BLaER1 (cell line): Measurements from ENCODE around the gene TOR1A.

ENCODE experiments used
- H3K27ac ChIP-seq: shearing (Covaris generic); formaldehyde crosslinking; 2 replicates; pipeline ENCODE4 v1.8.1; 2022
- H3K27me3 ChIP-seq: shearing (Covaris generic); formaldehyde crosslinking; 2 replicates; pipeline ENCODE4 v1.8.1; 2022
- H3K36me3 ChIP-seq: shearing (Covaris generic); formaldehyde crosslinking; 2 replicates; pipeline ENCODE4 v1.8.1; 2022
- H3K4me1 ChIP-seq: shearing (Covaris generic); formaldehyde crosslinking; 2 replicates; pipeline ENCODE4 v1.8.1; 2022
- H3K4me2 ChIP-seq: shearing (Covaris generic); formaldehyde crosslinking; 2 replicates; pipeline ENCODE4 v1.8.1; 2022
- H3K4me3 ChIP-seq: shearing (Covaris generic); formaldehyde crosslinking; 2 replicates; pipeline ENCODE4 v1.8.1; 2022
- H3K9ac ChIP-seq: shearing (Covaris generic); formaldehyde crosslinking; 2 replicates; pipeline ENCODE4 v1.8.1; 2022
- H3K9me3 ChIP-seq: shearing (Covaris generic); formaldehyde crosslinking; 2 replicates; pipeline ENCODE4 v1.8.1; 2022
- H4K20me1 ChIP-seq: shearing (Covaris generic); formaldehyde crosslinking; 2 replicates; pipeline ENCODE4 v1.8.1; 2022
- Cebpa-rat ChIP-seq: shearing (Covaris generic); IDR thresholded peaks from 2 replicates; pipeline ENCODE4 v1.8.1; 2022

The TOR1A gene, protein sequence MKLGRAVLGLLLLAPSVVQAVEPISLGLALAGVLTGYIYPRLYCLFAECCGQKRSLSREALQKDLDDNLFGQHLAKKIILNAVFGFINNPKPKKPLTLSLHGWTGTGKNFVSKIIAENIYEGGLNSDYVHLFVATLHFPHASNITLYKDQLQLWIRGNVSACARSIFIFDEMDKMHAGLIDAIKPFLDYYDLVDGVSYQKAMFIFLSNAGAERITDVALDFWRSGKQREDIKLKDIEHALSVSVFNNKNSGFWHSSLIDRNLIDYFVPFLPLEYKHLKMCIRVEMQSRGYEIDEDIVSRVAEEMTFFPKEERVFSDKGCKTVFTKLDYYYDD

DNA sequence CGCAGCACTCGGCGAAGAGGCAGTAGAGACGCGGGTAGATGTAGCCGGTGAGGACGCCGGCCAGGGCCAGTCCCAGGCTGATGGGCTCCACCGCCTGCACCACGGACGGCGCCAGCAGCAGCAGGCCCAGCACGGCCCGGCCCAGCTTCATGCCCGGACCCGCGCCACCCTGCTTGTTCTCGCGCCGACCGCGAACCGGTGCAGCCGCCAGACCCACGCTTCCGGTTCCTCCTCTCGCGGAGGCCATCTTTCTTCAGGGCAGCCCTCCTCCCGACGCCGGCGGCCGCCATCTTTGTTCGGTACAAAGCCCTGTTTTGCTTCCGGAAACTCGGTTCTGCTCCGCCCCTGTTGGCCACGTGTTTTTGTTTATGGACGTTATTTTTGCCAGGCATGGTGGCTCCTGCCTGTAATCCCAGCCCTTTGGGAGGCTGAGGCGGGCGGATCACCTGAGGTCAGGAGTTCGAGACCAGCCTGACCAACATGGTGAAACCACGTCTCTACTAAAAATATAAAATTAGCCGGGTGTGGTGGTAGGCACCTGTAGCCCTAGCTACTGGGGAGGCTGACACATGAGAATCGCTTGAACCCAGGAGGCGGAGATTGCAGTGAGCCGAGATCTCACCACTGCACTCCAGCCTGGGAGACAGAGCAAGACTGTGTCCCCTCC, at the start of gene TOR1A:
TSS of gene TOR1A (minus strand) at position 202 of the 667 bp plus-strand sequence. CDS start at position 151, 51 bp downstream.
- Histone ChIP-seq H3K27me3 (no peaks in the 10 kb centered on the region), H3K9me3 (no peaks in the 10 kb centered on the region), H4K20me1 (peaks cover 17% of the 10 kb centered on the region), H3K4me1 (peaks cover 31% of the 10 kb centered on the region), H3K4me3 (peak within 1 kb of the TSS; percentile 80), H3K36me3 (peaks cover 67% of the 10 kb centered on the region), H3K4me2 (peak within 1 kb of the TSS; percentile 94), H3K9ac (peak within 1 kb of the TSS; percentile 88), H3K27ac (peak within 1 kb of the TSS; percentile 86)
- no peak for TF ChIP-seq Cebpa-rat

DNA sequence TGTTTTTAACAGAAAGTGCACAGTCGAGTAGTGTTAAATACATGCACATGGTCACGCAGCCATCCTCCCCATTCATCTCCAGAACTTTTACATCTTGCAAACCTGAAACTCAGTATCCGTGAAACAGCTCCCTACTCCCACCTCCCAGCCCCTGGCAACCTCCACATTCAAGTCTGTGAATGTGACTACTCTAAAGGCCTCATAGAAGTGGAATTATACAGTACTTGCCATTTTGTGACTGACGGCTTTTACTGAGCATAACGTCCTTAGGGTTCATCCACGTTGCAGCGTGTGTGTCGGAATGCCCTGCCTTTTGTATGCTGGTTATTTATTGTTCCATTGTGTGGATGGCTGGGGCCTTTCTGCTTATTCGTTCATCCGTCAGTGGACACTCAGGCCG, 47.1 kb upstream of the TOR1A start:
- Histone ChIP-seq H3K27ac (no peak overlapping the region), H3K9ac (no peak overlapping the region), H3K4me3 (no peak overlapping the region), H3K9me3 (no peaks in the 10 kb centered on the region), H3K27me3 (no peaks in the 10 kb centered on the region), H3K36me3 (peaks cover 38% of the 10 kb centered on the region), H3K4me1 (peaks cover 34% of the 10 kb centered on the region), H4K20me1 (no peaks in the 10 kb centered on the region), H3K4me2 (no peak overlapping the region)
- no peak for TF ChIP-seq Cebpa-rat

DNA sequence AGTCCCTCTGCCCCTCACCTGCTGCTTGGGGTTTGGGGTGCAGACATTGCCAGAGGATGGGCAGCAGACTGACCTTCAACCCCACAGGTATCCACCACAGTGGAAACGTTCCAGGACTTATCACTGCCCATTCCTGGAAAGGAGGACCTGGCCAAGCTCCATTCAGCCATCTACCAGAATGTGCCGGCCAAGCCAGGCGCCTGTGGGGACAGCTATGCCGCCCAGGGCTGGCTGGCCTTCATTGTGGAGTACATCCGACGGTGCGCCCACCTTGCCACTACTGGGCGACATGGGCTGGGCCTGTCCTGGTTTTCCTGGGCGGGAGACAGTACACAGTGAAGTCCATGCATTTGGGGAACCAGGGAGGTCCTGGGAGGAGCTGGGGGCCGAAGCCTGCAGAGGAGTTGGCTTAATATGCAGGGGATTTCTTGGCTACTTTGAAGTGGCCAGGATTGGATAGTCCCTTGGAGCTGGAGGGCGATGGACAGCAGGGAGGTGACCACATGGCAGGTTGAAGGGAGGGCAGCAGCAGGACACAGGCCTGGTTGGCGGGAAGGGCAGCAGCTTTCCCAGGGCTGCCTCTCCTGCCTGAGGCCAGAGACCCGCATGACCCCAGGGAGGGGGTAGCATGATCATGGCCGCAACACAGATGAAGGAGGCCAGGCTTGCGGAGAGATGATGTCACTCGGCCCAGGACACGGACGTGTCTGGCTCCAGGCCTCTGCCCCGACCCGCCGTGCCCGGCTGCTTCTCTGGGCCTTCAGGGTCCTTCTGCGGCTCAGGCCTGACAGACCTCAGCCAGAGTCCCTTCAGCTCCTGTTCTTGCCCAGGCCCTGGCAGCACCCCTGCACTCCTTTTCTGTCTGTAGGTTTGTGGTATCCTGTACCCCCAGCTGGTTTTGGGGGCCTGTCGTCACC, 45.9 kb upstream of the TOR1A start:
- no peak overlapping the region for H3K9ac ChIP-seq
- H3K9me3 ChIP-seq, result no peaks in the 10 kb centered on the region
- no peaks in the 10 kb centered on the region for H4K20me1 ChIP-seq
- peaks cover 46% of the 10 kb centered on the region for H3K4me1 ChIP-seq
- no peaks in the 10 kb centered on the region for H3K27me3 ChIP-seq
- H3K4me3 ChIP-seq, result no peak overlapping the region
- peaks cover 32% of the 10 kb centered on the region for H3K36me3 ChIP-seq
- no peak for TF ChIP-seq Cebpa-rat
- H3K27ac ChIP-seq, result no peak overlapping the region
- H3K4me2 ChIP-seq, result peak overlapping the region; percentile 24; the same call in 1 of the 2 replicates

DNA sequence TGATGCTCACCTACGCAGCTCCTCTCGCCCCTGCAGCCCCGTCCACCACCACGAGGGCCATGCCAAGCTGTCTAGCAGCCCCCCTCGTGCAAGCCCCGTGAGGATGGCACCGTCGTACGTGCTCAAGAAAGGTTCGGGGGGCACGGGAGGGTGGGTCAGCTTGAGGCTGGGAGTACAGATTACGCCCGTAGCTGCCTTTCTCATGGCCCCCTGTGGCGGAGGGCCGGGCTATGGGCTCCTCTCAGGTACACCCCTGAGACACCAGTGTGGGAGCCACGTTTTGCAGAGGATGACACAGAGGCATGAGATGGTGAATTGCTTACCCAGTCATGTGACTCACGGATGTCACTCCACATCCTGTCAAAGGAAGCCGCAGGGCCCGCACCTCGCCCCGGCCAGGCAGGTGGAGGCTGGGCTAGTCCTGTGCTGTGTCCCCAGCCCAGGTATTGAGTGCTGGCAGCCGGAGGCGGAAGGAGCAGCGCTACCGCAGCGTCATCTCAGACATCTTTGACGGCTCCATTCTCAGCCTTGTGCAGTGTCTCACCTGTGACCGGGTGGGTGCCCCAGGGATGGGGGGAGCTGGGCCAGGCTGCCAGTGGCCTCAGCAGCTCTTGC, 45.0 kb upstream of the TOR1A start:
- H3K4me1 ChIP-seq, result peaks cover 54% of the 10 kb centered on the region
- H3K9me3 ChIP-seq, result no peaks in the 10 kb centered on the region
- peaks cover 24% of the 10 kb centered on the region for H3K36me3 ChIP-seq
- H3K4me3 ChIP-seq, result no peak overlapping the region
- no peaks in the 10 kb centered on the region for H4K20me1 ChIP-seq
- H3K27me3 ChIP-seq, result no peaks in the 10 kb centered on the region
- TF ChIP-seq Cebpa-rat, result no peak
- no peak overlapping the region for H3K9ac ChIP-seq
- peak overlapping the region; percentile 55 for H3K27ac ChIP-seq
- H3K4me2 ChIP-seq, result peak overlapping the region; percentile 24

DNA sequence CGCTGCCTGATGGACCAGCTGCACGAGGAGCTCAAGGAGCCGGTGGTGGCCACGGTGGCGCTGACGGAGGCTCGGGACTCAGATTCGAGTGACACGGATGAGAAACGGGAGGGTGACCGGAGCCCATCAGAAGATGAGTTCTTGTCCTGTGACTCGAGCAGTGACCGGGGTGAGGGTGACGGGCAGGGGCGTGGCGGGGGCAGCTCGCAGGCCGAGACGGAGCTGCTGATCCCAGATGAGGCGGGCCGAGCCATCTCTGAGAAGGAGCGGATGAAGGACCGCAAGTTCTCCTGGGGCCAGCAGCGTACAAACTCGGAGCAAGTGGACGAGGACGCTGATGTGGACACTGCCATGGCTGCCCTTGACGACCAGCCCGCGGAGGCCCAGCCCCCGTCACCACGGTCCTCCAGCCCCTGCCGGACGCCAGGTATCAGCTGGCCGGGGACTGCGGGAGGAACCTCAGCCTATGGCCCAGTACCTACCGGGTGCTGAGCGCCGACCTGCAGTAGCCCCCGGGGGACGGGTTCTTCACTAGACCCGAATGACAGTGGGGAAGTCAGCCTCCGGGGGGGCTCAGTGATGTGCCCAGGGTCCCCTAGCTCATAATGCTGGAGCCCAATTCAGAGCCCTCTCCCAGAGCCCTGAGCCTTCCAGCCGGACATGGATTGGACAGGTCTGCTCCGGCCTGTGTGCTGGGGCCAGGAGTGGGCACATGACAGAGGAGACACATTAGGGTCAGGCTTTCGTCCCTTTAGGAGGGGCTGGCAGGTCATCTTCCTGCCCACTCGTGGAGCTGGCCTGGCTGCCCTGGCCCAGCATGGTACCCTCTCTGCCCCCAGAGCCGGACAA, 44.3 kb upstream of the TOR1A start:
- H3K27ac ChIP-seq, result peak overlapping the region; percentile 55

DNA sequence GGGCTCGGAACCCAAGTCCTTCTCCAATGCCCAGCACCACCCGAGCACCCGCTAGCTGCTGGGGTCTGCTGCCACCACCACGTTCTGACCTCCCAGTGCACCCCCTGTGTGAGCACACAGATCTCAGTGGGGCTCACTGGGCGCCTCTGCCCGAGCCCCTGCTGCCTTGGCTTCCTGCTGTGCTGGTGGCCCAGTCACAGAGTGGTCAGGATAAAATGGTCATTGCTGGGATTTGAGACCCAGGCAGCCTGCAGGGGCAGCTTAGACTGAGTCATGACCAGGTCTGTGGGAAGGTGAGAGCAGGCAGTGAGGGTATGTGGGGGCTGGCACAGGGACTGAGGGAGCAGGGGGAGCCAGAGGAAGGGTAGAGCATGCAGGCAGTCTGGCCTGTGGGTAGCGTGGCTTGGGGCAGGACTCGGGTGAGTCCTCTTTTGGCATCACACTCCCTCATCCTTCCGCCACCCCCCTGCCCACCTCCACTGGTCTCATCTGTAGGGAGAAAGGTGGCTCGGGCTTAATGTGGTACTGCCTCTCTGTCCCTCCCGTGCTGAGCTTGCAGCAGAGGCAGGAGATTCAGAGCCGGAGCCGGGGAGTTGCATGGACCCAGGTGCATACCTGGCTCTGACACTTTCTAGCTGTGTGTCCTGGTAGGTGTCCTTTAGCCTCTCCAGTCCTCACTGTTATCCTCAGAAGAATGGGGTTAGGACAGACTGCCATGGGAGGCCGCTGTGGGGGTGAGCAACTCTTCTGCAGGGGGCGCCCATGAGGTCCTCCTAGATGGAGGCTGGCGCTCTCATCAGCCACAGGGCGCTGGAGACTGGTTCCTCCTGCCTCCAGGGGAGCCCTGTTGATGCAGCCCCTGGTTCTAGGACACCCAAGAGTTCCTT, 43.4 kb upstream of the TOR1A start:
- Histone ChIP-seq H4K20me1 (no peaks in the 10 kb centered on the region), H3K27ac (peak overlapping the region; percentile 78), H3K9ac (peak overlapping the region; percentile 51), H3K27me3 (no peaks in the 10 kb centered on the region), H3K4me1 (peaks cover 70% of the 10 kb centered on the region), H3K36me3 (peaks cover 15% of the 10 kb centered on the region), H3K4me2 (peak overlapping the region; percentile 62), H3K9me3 (no peaks in the 10 kb centered on the region), H3K4me3 (no peak overlapping the region)
- TF ChIP-seq Cebpa-rat, result no peak

More for the DNA sequence above, 44.3 kb upstream of the TOR1A start:
- no peak overlapping the region for H3K4me3 ChIP-seq
- H3K4me1 ChIP-seq, result peaks cover 62% of the 10 kb centered on the region
- TF ChIP-seq Cebpa-rat, result no peak
- no peaks in the 10 kb centered on the region for H3K27me3 ChIP-seq
- H3K4me2 ChIP-seq, result peak overlapping the region; percentile 24
- no peak overlapping the region for H3K9ac ChIP-seq
- H4K20me1 ChIP-seq, result no peaks in the 10 kb centered on the region
- H3K9me3 ChIP-seq, result no peaks in the 10 kb centered on the region
- H3K36me3 ChIP-seq, result peaks cover 17% of the 10 kb centered on the region

DNA sequence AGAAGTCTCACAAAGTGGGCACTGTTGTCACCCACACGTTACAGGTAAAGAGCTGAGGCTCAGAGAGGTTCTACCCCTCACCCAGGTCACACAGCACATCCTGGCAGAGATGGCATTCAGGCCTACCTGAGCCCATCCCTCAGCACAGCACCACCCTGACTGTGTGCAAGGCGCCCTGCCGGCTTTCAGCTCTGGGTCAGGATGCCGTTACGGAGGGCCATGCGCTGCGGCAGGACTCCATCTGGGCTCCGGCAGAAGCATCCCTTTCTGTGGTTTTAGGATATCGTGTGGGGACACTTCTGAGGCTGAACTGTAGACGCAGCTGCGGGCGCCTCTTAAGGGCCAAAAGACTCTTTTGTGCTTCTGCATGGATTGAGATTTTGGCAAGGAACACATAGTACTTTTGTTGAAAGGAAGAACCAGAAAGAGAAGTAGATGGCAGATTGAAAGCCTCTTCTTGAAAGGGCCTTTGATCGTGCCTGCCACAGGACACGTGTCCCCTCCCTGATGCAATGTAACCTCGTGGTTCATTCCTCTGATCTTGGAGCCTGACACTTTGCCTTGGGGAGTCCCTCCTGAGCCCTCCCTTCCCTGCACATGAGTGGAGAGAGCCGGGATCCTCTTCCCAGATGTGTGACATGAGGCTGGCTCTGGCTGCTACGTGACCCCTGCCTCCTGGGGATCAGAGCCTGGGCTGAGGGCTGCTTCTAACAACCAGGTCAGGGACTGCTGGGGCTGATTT, 42.6 kb upstream of the TOR1A start:
- Histone ChIP-seq H3K36me3 (peaks cover 21% of the 10 kb centered on the region), H4K20me1 (no peaks in the 10 kb centered on the region), H3K9ac (peak overlapping the region; percentile 51), H3K9me3 (no peaks in the 10 kb centered on the region), H3K27ac (peak overlapping the region; percentile 78), H3K4me1 (peaks cover 79% of the 10 kb centered on the region), H3K27me3 (no peaks in the 10 kb centered on the region), H3K4me3 (no peak overlapping the region), H3K4me2 (peak overlapping the region; percentile 62)
- TF ChIP-seq Cebpa-rat, result no peak
